GM12878 (cell line): ENCODE results near the gene KCNQ1. TPM values are rescaled to one million over a fixed set of nuclear protein-coding genes. Genes with fewer than 3 reads are reported as not detected.

ENCODE experiments used
- ATAC-seq: fragments of 200-7000 bp; cut with Tn5 transposase; 3 replicates; pipeline ENCODE4 v1.9.1; 2020; ENCODE audit warnings: mild to moderate bottlenecking, moderate library complexity
- BruUV-seq: library from RNA; stranded (reverse); fragments of 400-500 nt; replicated peaks from 2 replicates; lab custom pipeline; 2021; lab: Mats Ljungman, UMichigan
- CTCF ChIA-PET: fragments of 300-600 bp; sonication (Branson Sonifier 250); formaldehyde crosslinking; extraction: SDS; loops from one replicate; lab custom pipeline; 2021; ENCODE audit warnings: inconsistent platforms; lab: Yijun Ruan, JAX
- POLR2A ChIA-PET: fragments of 350-600 bp; formaldehyde crosslinking; extraction: SDS; loops from one replicate; lab custom pipeline; 2021; ENCODE audit warnings: inconsistent platforms; lab: Charles Lee
- RAD21 ChIA-PET: fragments of 300-600 bp; sonication (Branson Sonifier 250); formaldehyde crosslinking; loops from one replicate; lab custom pipeline; 2023; ENCODE audit warnings: antibody characterized with exemption; ENCODE audit not compliant: unreplicated experiment; lab: Charles Lee
- SMC1A ChIA-PET: fragments of 300-600 bp; sonication (Branson Sonifier 250); formaldehyde crosslinking; loops from one replicate; lab custom pipeline; 2023; ENCODE audit not compliant: unreplicated experiment, uncharacterized antibody; lab: Charles Lee
- DNase-seq: peaks from one replicate; pipeline ENCODE4 v3.0.0-alpha.2; 2011; ENCODE audit warnings: low read depth, low spot score
- FAIRE-seq: peaks from 3 replicates; lab custom pipeline; 2011; peaks lifted over from hg19 to GRCh38; lab: Jason Lieb, UNC
- H2AFZ ChIP-seq: 2 replicates; pipeline ENCODE4 v1.6.0; 2011; ENCODE audit warnings: low read depth, low read length, control low read depth; ENCODE audit not compliant: control insufficient read depth
- H3K27ac ChIP-seq: 2 replicates; pipeline ENCODE4 v1.5.1; 2011; ENCODE audit warnings: control low read depth; ENCODE audit not compliant: control insufficient read depth, insufficient read depth
- H3K27me3 ChIP-seq, 2 experiments: replicated peaks in 1 of 2; 2 replicates each; pipeline versions ENCODE4 v1.6.0 to v1.6.1; 2011; ENCODE audit warnings: low read length in 1 of 2; ENCODE audit not compliant: control insufficient read depth in 2 of 2, insufficient read depth in 2 of 2
- H3K36me3 ChIP-seq, 2 experiments: 2 replicates each; pipeline ENCODE4 v1.5.1; 2011; ENCODE audit warnings: low read length in 1 of 2; ENCODE audit not compliant: control insufficient read depth in 2 of 2, insufficient read depth in 2 of 2
- H3K4me1 ChIP-seq: 2 replicates; pipeline ENCODE4 v1.6.1; 2011; ENCODE audit warnings: mild to moderate bottlenecking, low read length, moderate library complexity, mixed read lengths; ENCODE audit not compliant: control insufficient read depth, insufficient read depth
- H3K4me2 ChIP-seq: 2 replicates; pipeline ENCODE4 v1.6.0; 2011; ENCODE audit warnings: control low read depth; ENCODE audit not compliant: control insufficient read depth, insufficient read depth
- H3K4me3 ChIP-seq: fragments of 200-600 bp; sonication (generic); 2 replicates; pipeline ENCODE4 v1.5.1; 2016
- H3K79me2 ChIP-seq: 2 replicates; pipeline ENCODE4 v1.6.0; 2011; ENCODE audit warnings: low read length; ENCODE audit not compliant: control insufficient read depth, insufficient read depth
- H3K9ac ChIP-seq: 2 replicates; pipeline ENCODE4 v1.8.0; 2011; ENCODE audit warnings: low read length, control low read depth, mixed read lengths; ENCODE audit not compliant: control insufficient read depth, insufficient read depth
- H3K9me3 ChIP-seq: replicated peaks from 3 replicates; pipeline ENCODE4 v1.5.1; 2011; ENCODE audit warnings: mild to moderate bottlenecking, low read length; ENCODE audit not compliant: control insufficient read depth, insufficient read depth
- H4K20me1 ChIP-seq: 2 replicates; pipeline ENCODE4 v1.6.0; 2011; ENCODE audit not compliant: control insufficient read depth, insufficient read depth
- CHD1 ChIP-seq: IDR thresholded peaks from 2 replicates; pipeline ENCODE4 v1.6.1; 2012; ENCODE audit warnings: low read depth, low read length, improper control_type of control experiment
- DPF2 ChIP-seq: fragments of 450-650 bp; IDR thresholded peaks from 2 replicates; pipeline ENCODE4 v1.6.1; 2017; ENCODE audit warnings: mild to moderate bottlenecking
- EED ChIP-seq: sonication (generic); IDR thresholded peaks from 2 replicates; pipeline ENCODE4 v1.6.1; 2016; ENCODE audit warnings: antibody characterized with exemption, low read depth
- FOXK2 ChIP-seq: fragments of 450-650 bp; IDR thresholded peaks from 2 replicates; pipeline ENCODE4 v1.6.1; 2017; ENCODE audit warnings: mild to moderate bottlenecking, moderate library complexity
- FOXM1 ChIP-seq: IDR thresholded peaks from 2 replicates; pipeline ENCODE4 v1.6.1; 2012; ENCODE audit warnings: low read depth, mild to moderate bottlenecking, inconsistent platforms, low read length, moderate library complexity
- IKZF1 ChIP-seq: fragments of 450-650 bp; conservative IDR thresholded peaks from 2 replicates; pipeline ENCODE4 v1.6.1; 2017; ENCODE audit warnings: antibody characterized with exemption, mild to moderate bottlenecking
- MXI1 ChIP-seq: fragments of 150-350 bp; IDR thresholded peaks from 2 replicates; pipeline ENCODE4 v1.6.1; 2011; ENCODE audit warnings: low read depth, mild to moderate bottlenecking, inconsistent platforms, low read length, improper control_type of control experiment
- MYC ChIP-seq: IDR thresholded peaks from 2 replicates; pipeline ENCODE4 v1.6.1; 2011; ENCODE audit warnings: mild to moderate bottlenecking, low read length, moderate library complexity, inconsistent platforms; ENCODE audit not compliant: insufficient read depth, insufficient replicate concordance, insufficient read length, severe bottlenecking
- NFYB ChIP-seq: IDR thresholded peaks from 2 replicates; pipeline ENCODE4 v1.6.1; 2011; ENCODE audit warnings: low read depth, mild to moderate bottlenecking, low read length, improper control_type of control experiment, moderate library complexity; ENCODE audit not compliant: insufficient read depth
- RAD51 ChIP-seq: fragments of 450-650 bp; IDR thresholded peaks from 2 replicates; pipeline ENCODE4 v1.6.1; 2016; ENCODE audit warnings: moderate library complexity, mild to moderate bottlenecking, inconsistent platforms
- RFX5 ChIP-seq: IDR thresholded peaks from 2 replicates; pipeline ENCODE4 v1.6.1; 2011; ENCODE audit warnings: low read depth, low read length, improper control_type of control experiment
- TBL1XR1 ChIP-seq: IDR thresholded peaks from 2 replicates; pipeline ENCODE4 v1.6.1; 2012; ENCODE audit warnings: low read depth, low read length, improper control_type of control experiment
- WGBS: methylation state at CpG from one replicate; pipeline ENCODE4 v1.1.6; 2016; ENCODE audit warnings: low lambda C conversion rate; ENCODE audit not compliant: insufficient replicate concordance, insufficient coverage; ENCODE audit errors: missing lambda C conversion rate; 5-methylcytosine and 5-hydroxymethylcytosine counted together
- in situ Hi-C: fragments of 300-500 bp; cut with MboI; formaldehyde crosslinking; loops from 9 replicates; pipeline ENCODE4 v1.14.3; 2018; ENCODE audit warnings: mixed read lengths
- intact Hi-C: fragments of 100-400 bp; cut with micrococcal nuclease; formaldehyde crosslinking; loops from one replicate; pipeline ENCODE4 v1.14.2; 2022; ENCODE audit not compliant: unreplicated experiment
- polyA plus RNA-seq, 11 experiments: library from polyadenylated mRNA; depleted of rRNA in 4 of 11; unstranded in 6 of 11; stranded (reverse) in 5 of 11; fragments of >200 nt; fragmentation: Nextera tagmentation in 4 of 11; fragmentation: Illumina TruSeq in 1 of 11; extraction: Ambion mirVana in 4 of 11; extraction: Trizol in 1 of 11; gene quantifications; 1 replicate in 1 of 11; 2 replicates in 10 of 11; pipeline versions ENCODE4 v1.2.1 to v1.2.3, GENCODE V29; 2011 to 2016; ENCODE audit warnings: inconsistent platforms in 2 of 11, missing spikeins in 2 of 11, low read depth in 1 of 11
- total RNA-seq, 4 experiments: library from RNA; depleted of rRNA in 3 of 4; stranded (reverse); fragments of >200 nt in 3 of 4; fragmentation: Illumina TruSeq in 1 of 4; extraction: Trizol in 1 of 4; gene quantifications; 2 replicates each; pipeline versions ENCODE4 v1.2.1 to v1.2.3, GENCODE V29; 2013 to 2021
- TF ChIP-seq, protein P1 (sequence below): fragments of 450-650 bp; IDR thresholded peaks from 2 replicates; pipeline ENCODE4 v1.6.1; 2014; ENCODE audit warnings: mild to moderate bottlenecking
- TF ChIP-seq, protein P2 (sequence below): fragments of 450-650 bp; IDR thresholded peaks from 2 replicates; pipeline ENCODE4 v1.6.1; 2018; ENCODE audit warnings: borderline replicate concordance, mild to moderate bottlenecking; ENCODE audit not compliant: partially characterized antibody
- TF ChIP-seq, protein P3 (sequence below): IDR thresholded peaks from 2 replicates; pipeline ENCODE4 v1.6.1; 2011; ENCODE audit warnings: low read depth, mild to moderate bottlenecking, low read length, moderate library complexity, borderline replicate concordance; ENCODE audit errors: extremely low read depth
- TF ChIP-seq, protein P4 (sequence below): IDR thresholded peaks from 2 replicates; pipeline ENCODE4 v1.6.1; 2012; ENCODE audit warnings: low read length, inconsistent platforms
- TF ChIP-seq, protein P5 (sequence below): IDR thresholded peaks from 2 replicates; pipeline ENCODE4 v1.6.1; 2011; ENCODE audit warnings: borderline replicate concordance, low read depth, mild to moderate bottlenecking, moderate library complexity, low read length; ENCODE audit not compliant: insufficient read depth, poor library complexity, severe bottlenecking

Gene KCNQ1
- total and polyA plus RNA-seq, 10 of the 15 experiments (the other 5 are each of a cell fraction or from before 2014, with no cell fraction given), result 0.03 to 0.15 (median 0.12) TPM; not detected in 7

DNA sequence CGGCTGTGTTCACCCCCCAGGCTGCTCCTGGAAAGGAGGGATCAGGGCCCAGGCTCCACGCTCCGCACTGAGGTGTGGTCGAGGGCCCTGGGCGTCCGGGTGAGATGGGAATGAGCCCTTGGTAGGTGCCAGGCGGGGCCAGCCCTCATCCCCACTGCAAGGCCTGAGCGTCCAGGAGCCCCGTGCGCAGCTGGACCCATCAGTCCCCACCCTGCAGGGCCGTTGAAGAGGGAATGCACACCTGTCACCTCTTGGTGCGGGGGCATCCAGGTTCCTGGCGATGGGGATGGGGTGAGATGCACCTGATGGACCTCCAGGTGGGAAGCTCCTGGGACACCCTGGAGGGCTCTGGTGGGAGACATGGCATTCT lies 72.2 kb downstream of the KCNQ1 start:
- FAIRE-seq (no peak), ATAC-seq (no peak), DNase-seq (no peak)
- BruUV-seq, result no TSS peak
- Histone ChIP-seq H3K27me3 (no peaks in the 10 kb centered on the region), H2AFZ (no peak overlapping the region), H3K4me3 (no peak overlapping the region), H3K36me3 (no peaks in the 10 kb centered on the region), H3K9ac (no peak overlapping the region), H4K20me1 (no peaks in the 10 kb centered on the region), H3K79me2 (no peaks in the 10 kb centered on the region), H3K9me3 (no peaks in the 10 kb centered on the region), H3K4me1 (no peaks in the 10 kb centered on the region), H3K27ac (no peak overlapping the region), H3K4me2 (no peak overlapping the region)
- no peak for TF ChIP-seq EED
- TF ChIP-seq, protein P1, sequence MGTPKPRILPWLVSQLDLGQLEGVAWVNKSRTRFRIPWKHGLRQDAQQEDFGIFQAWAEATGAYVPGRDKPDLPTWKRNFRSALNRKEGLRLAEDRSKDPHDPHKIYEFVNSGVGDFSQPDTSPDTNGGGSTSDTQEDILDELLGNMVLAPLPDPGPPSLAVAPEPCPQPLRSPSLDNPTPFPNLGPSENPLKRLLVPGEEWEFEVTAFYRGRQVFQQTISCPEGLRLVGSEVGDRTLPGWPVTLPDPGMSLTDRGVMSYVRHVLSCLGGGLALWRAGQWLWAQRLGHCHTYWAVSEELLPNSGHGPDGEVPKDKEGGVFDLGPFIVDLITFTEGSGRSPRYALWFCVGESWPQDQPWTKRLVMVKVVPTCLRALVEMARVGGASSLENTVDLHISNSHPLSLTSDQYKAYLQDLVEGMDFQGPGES, result no peak
- TF ChIP-seq TBL1XR1, result no peak
- no peak for TF ChIP-seq FOXK2
- no peak for TF ChIP-seq RFX5
- TF ChIP-seq, protein P2, sequence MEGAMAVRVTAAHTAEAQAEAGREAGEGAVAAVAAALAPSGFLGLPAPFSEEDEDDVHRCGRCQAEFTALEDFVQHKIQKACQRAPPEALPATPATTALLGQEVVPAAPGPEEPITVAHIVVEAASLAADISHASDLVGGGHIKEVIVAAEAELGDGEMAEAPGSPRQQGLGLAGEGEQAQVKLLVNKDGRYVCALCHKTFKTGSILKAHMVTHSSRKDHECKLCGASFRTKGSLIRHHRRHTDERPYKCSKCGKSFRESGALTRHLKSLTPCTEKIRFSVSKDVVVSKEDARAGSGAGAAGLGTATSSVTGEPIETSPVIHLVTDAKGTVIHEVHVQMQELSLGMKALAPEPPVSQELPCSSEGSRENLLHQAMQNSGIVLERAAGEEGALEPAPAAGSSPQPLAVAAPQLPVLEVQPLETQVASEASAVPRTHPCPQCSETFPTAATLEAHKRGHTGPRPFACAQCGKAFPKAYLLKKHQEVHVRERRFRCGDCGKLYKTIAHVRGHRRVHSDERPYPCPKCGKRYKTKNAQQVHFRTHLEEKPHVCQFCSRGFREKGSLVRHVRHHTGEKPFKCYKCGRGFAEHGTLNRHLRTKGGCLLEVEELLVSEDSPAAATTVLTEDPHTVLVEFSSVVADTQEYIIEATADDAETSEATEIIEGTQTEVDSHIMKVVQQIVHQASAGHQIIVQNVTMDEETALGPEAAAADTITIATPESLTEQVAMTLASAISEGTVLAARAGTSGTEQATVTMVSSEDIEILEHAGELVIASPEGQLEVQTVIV, result no peak
- TF ChIP-seq FOXM1, result no peak
- no peak for TF ChIP-seq DPF2
- no peak for TF ChIP-seq IKZF1
- TF ChIP-seq, protein P3, sequence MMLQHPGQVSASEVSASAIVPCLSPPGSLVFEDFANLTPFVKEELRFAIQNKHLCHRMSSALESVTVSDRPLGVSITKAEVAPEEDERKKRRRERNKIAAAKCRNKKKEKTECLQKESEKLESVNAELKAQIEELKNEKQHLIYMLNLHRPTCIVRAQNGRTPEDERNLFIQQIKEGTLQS, result no peak
- TF ChIP-seq RAD51, result no peak
- TF ChIP-seq MXI1, result no peak
- no peak for TF ChIP-seq CHD1
- no peak for TF ChIP-seq MYC
- TF ChIP-seq, protein P4, sequence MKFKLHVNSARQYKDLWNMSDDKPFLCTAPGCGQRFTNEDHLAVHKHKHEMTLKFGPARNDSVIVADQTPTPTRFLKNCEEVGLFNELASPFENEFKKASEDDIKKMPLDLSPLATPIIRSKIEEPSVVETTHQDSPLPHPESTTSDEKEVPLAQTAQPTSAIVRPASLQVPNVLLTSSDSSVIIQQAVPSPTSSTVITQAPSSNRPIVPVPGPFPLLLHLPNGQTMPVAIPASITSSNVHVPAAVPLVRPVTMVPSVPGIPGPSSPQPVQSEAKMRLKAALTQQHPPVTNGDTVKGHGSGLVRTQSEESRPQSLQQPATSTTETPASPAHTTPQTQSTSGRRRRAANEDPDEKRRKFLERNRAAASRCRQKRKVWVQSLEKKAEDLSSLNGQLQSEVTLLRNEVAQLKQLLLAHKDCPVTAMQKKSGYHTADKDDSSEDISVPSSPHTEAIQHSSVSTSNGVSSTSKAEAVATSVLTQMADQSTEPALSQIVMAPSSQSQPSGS, result no peak
- TF ChIP-seq, protein P5, sequence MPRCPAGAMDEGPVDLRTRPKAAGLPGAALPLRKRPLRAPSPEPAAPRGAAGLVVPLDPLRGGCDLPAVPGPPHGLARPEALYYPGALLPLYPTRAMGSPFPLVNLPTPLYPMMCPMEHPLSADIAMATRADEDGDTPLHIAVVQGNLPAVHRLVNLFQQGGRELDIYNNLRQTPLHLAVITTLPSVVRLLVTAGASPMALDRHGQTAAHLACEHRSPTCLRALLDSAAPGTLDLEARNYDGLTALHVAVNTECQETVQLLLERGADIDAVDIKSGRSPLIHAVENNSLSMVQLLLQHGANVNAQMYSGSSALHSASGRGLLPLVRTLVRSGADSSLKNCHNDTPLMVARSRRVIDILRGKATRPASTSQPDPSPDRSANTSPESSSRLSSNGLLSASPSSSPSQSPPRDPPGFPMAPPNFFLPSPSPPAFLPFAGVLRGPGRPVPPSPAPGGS, result no peak
- TF ChIP-seq NFYB, result no peak
- ChIA-PET POLR2A (no interaction called here), RAD21 (no interaction called here), SMC1A (no interaction called here), CTCF (no interaction called here)
- WGBS, result 52% methylated on average over 13 of the region's 13 CpGs
- intact Hi-C loops (no loop called here), in situ Hi-C loops (loop anchor here (5.0 kb wide), 1 partner anchor 50 kb away; no protein-coding TSS in a partner anchor)
